NCI-H1694 (cell line): ENCODE results near the gene REEP5.
"Not testable (repeated sequence)": the region's sequence is repeated elsewhere in the genome, so short reads cannot be mapped to it uniquely, and the experiment has no call there.

Experiments used
- DNase-seq: peaks from one replicate; lab custom pipeline; 2025; lab: John Stamatoyannopoulos, UW

Gene REEP5

DNA sequence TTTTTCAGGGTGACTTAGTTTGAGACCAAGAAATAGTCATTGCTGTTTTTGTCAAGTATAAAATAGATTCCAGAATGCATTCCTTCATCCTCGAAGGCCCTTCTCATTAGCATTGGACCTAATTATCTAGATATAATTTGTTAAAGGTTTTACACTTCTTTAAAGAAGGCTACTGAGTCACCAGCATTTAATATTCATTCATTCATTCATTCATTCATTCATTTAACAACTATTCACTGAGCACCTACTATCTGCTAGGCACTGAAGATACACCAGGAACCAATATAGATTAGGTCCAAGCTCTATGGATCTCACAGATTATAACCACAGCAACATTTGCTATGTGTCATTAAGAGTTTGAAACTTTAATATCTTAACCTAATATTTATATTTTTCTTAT lies 11.1 kb upstream of the REEP5 start:
- no peak for DNase-seq

DNA sequence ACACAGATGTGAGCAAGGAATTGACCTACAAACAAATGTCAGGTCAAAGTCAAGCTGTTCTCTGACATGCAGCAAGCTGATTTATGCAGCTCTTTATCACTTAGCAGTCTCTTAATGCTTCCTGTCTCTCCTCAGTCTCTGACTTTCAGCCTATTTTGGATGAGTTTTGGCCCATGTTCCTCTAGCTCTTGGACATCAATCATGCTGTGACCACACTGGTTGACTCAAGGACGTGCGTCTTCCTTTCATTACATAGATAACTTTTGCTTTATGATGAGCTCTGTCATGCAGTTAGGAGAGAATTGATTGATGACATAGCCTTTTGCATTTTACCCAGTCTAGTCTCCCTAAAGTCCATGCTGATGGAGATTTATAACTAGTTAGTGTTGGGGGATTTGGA lies 9.4 kb upstream of the REEP5 start:
- DNase-seq = no peak

DNA sequence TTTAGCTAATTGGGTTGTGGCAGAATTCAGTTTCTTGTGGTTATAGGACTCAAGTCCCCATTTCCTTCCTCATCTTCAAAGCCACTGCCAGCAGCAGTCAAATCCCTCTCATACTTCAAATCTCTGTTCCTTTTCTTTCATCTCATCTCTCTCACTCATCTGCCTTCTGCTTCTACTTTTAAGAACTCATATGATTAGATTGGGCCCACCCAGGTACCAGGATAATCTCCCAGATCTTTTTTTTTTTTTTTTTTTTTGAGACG lies 8.0 kb upstream of the REEP5 start:
- no peak for DNase-seq

DNA sequence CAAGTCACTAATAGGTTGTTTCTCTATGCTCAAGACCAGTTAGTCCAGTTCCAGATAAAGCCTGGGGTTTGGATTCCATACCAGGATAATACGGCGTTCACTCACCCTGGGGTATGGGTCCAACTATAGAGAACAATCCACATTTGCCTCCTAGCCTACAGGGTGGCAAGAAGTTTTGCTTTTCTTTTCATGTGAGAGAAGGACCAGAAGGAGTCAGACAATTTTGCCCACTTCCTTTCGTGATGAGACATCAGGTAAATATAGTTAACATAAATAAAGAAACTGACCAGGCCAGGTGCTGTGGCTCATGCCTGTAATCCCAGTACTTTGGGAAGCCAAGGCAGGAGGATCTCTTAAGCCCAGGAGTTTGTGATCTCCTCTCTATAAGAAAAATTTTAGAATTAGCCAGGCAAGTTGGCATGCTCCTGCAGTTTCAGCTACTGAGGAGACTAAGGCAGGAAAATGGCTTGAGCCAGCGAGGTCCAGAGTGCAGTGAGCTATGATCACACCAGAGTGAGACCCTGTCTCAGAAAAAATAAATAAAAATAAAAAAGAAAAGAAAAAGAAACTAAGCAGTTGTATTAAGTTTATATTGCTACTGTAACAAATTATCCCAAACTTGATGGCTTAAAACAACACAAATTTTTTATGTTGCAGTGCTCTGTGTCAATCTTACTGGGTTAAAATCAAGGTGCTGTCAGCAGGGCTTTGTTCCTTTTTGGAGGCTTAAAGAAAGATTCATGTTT lies 7.5 kb upstream of the REEP5 start:
- DNase-seq = no peak

DNA sequence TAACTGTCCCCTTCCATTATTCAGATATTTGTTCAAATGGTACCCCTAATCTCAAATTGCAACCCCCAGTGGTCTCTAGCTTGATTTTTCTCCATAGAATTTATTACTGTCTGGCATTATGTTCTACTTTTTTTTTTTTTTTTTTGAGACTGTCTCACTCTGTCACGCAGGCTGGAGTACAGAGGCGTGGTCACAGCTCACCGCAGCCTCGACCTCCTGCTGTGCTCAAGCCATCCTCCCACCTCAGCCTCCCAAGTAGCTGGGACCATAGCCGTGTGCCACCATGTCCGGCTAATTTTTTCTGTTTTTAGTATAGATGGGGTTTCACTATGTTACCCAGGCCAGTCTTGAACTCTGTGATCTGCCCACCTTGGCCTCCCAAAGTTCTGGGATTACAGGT lies 2.0 kb upstream of the REEP5 start:
- no peak for DNase-seq

DNA sequence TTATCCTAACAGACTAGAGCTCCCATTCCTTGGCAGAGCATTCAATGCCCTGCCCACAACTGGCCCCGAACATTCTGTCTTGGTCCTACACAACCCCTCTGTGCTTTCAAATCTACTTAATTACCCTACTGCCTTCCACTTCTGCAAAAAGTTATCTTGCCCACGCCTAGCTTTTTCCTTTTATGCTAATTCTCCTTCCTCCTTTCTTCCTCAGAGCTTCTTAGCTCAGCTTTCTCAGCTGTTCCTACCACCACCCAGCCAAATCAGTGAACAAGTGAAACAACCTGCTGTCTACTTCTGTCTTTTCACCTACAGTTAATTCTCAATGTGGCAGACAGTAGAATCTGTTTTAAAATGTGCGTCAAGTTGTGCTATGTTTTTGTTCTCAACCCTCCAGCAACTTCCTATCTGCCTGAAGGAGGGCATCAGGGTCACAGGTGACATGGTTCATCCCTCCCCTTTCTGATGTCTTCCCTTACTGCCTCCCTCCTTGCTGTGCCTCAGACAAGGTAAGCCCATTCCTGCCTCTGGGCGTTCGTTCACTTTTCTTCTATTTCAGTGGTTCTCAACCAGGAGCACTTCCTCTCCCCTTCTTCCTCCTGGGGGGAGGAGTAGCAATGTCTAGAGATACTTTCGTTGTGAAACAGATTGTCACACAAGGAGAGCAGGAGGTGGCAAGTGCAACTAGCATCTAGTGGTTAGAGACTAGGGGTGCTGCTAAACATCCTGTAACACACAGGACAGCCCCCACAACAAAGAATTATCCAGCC lies 1.3 kb upstream of the REEP5 start:
- DNase-seq = no peak

DNA sequence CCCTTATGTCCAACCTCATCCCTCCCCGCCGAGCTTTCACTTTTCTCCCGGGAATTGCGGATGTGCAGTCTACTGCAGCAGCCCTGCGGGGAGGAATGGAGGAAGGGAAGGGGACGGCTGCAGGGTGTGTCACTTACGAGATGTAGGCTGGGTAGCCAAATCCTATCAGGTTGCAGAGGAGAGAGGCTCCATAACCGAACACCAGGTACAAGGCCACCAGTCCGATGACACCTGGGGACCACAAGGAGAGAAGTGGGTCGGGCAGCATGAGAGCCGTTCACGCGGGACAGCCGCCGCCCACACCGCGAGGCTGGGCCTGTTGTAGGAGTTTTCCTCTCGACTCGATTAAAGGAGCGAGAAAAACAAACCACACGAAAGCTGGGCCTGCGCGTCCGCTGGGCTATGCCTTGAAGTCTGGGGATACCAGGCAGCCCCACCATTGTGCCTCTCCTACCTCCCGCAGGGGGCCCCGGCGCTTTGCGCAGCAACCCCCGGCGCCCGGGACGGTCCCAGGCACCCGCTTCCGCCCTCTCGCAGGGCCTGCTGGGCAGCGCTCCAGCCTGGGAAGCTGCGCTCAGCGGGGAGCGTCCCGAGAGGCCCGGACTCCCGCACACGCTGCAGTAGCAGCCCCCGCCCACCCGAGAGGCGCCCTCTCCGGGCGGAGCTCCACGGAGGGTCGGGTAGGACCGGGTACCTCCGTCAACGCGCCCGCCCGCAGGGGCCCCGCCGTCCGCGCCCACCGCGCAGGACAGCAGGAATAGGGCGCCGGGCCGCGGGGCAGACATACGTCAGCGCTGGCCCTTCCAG lies 798 bp downstream of the REEP5 start:
- DNase-seq = peak; percentile 38

DNA sequence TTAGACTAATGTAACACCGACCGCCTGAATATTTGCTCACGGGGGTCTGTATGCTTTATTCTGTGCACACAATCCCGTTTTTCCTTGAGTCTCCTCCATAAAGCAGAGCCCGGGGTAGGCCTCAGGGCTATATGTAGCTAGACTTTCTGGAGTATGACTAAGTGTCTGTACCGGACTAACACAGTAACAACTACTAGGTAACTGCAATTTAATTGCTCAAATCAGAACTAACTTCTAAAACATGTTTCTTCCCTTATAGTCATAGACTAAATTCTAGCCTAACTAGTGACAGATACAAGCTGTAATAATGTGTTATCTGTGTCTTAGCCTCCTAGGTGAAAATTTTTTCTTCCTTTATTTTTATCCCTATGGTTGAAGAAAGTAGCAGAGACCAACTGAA lies 2.1 kb downstream of the REEP5 start:
- DNase-seq = no peak

DNA sequence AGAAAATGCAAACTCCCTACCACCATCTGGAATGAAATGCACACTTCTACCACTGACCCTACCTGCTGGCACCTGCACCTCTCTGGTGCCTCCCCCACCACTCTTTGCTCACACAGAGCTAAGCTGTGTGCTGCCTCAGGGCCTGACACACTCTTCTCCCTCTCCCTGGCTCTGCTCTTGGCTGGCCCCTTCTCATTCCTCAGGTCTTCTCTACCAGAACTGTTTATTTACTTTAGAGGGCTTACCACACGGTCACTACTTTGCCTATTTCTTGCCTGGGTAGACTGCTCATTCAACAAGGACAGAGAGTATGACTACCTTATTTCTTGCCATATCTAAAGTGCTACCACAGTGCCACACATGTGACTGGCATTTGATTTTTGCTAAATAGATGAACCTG lies 3.3 kb downstream of the REEP5 start:
- no peak for DNase-seq

DNA sequence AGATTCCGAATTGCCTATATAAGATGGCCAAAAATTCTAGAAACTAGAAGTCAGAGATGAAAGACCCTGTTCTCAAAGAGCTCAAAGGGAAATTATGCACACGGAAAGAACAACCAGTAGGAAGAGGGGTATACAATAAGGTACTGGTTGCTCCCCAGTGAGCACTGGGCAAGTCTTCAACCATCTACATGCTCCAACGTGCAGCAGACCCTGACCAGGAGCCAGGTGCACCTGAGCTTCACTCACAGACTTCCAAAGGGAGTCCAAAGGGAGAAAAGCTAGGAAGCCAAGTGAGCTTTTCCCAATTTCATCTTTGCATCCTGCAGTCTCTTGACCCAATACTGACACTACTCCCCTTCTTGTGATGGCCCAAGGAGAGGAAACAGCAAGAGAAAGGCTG lies 3.9 kb downstream of the REEP5 start:
- no peak for DNase-seq

DNA sequence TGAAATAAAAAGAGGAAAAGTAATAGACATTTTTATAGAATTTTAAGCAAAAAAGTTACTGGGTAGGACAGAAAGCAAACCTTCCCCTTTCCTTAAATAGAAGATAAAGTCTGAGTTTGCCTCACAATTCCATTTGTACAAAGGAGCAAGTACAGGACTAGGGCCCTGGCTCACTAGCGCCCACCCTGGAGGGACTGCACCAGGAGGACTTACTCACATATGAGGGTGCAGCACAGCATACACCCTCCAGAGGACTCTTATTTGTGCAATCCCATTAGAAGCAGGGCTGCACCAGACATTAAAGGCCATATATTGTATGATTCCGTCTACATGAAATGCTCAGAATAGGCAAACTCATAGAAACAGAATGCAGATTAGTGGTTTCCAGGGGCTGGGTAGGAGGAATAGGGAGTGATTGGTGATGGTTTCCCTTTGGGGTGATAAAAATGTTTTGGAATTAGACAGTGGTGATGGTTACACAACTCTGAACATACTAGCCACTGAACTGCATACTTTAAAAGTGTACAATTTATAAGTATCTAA lies 4.5 kb downstream of the REEP5 start:
- DNase-seq = no peak

DNA sequence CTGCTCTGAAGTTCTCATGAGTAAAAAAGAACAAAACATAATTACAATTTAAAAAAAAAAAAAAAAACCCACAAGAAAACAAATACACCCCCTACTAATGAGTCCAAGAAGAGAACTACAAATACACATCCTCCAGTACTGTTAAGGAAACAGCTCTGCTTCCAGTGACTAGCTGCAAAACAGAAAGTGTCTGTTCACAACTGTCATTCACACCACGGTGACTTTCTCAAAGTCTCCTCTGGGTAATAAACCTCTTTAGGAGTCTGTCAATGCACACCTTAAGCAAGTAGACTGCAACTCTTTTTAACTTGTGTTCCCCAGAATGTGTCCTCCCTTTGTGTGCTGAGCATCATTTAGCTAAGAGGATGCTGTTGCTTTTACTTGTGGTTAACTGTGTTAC lies 6.2 kb downstream of the REEP5 start:
- no peak for DNase-seq

DNA sequence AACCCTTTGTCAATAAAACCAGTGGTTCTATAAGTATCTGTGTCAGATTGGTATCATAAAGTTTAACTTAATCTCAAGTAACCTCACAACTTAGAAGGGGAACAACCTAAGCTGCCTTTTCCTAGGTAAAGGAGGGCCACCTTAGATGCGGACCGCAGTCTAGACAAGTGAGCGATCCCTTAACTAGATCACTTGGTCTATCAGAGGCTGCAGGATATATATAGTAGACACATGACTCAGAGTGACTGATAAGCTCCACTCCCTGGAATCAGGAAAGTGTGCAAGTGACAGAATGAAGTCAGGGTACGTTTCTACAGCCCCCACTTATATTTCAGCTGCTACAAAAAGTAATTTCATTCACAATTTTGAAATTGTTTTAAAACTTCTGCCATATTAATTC lies 7.4 kb downstream of the REEP5 start:
- no peak for DNase-seq

DNA sequence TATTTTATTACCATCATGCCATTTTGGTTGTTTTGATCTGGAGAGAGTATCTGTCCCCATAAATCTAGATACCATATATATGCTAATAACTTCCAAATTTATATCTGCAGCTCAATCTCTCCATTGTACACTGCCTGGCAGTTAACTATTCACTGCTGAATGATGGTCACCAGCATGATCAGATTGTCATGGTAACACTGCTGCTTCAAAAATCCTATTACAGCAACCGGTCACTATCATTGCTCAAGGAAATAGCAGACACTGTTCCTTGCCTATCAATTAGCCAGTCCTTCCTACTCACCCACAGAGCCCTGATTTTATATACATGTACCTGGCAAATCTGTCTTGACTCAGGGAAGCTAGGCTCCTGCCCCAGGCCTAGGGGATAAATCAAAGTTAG lies 11.5 kb downstream of the REEP5 start:
- no peak for DNase-seq

DNA sequence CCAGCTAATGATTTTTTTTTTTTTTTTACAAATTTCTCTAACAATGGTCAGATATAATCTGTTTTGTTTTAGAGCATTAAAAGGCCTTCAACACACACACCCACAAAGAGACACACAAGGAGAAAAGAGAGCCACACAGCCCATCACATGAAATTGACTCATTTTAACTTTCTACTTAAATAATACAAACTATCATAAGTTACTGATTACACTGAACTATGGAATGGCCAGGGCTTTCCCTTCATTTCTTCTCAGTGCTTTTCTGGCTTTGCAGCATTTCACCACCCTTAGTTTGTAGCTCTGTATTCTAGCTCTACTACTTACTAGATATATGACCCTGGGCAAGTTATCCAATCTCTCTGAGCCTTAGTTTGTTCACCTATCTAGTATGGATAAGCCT lies 13.2 kb downstream of the REEP5 start:
- no peak for DNase-seq

DNA sequence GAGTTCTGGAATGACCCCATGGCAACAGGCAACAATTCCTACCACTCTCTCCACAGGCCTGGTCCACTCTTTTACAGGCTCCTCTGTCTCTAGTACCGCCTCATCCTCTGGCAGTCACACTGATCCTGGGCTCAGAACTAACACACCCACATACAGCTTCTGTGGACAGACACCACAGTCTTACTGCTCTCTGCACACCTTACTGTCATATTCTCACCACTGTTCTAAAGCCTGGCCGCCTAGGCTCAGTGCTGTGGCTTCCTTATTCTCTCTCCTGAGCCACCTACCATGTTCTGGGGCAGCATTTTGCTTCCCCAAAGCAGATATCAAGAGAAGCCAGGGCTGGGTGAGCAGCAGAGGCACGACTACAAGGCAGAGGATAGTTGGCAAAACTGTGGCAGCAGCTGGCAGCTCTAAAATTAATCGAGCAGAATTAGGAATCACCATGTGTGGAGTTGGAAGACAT lies 14.8 kb downstream of the REEP5 start:
- peak; percentile 81 for DNase-seq

DNA sequence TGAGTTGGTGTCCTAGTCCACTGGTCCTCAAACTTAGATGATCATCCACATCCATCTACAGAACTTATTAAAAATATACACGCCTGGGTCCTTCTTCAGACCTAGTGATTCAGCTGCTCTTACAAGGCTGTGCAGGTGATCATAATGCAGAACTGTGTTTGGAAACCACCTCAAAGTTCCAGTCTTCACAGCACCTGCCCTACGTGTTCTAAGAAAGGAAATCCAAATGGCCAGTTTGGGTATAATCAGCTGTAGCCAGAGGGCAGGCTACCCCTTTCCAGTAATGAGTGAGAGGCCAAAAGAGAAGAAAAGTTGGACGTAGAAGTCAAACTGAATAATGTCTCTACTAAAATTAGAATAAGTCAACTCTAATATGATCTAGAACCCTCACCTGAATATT lies 15.4 kb downstream of the REEP5 start:
- DNase-seq = no peak

DNA sequence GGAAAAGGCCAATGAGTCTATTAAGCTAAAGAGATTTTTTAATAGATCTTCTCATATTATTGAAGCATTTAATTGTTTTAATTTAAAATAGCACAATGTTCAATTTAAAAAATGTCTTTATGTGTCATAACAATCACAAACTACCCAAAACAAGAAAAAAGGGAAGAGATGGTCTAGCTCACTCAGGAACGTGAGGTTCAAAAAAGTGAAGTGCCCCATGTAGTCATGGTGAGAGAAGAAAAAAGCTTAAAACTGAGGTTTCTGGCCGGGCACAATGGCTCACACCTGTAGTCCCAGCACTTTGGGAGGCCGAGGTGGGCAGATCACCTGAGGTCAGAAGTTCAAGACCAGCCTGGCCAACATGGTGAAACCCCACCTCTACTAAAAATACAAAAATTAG lies 17.0 kb downstream of the REEP5 start:
- DNase-seq = not testable (repeated sequence)

DNA sequence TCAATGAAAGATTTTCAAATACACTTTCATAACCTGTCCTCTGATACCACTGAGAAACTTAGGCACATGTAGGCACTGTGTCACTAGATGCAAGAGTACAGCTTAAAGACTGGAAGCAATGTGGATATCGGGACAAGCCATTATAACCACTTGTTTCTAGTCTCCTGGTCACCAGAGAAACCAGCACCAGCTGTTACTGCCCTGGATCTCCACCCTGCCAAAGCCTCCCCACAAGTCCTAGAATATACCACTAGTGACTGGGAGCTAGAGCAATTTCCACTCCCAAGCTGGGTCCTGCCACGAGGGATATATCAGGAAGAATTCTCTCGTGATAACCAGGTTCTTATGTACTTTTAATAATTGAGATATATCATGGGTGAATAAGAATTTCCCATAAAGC lies 19.5 kb downstream of the REEP5 start:
- no peak for DNase-seq

DNA sequence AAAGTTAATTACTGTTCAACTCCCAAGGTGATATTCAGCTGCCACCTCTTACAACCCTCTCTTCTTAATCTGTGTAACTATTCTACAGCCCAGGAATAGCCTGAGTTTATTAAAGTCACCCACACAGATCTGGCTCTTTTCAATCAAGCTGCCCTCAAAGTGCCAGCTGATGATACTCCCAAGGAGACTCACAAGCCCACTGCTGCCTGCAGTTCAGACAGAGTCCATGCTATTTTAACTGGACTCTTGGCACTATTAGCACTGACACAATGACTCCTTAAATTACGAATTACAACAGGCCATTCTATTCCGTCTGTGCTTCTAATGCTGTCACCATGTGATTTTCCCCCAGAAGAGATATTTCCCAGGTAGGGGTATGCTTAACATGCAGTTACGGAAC lies 26.3 kb downstream of the REEP5 start:
- DNase-seq = no peak

DNA sequence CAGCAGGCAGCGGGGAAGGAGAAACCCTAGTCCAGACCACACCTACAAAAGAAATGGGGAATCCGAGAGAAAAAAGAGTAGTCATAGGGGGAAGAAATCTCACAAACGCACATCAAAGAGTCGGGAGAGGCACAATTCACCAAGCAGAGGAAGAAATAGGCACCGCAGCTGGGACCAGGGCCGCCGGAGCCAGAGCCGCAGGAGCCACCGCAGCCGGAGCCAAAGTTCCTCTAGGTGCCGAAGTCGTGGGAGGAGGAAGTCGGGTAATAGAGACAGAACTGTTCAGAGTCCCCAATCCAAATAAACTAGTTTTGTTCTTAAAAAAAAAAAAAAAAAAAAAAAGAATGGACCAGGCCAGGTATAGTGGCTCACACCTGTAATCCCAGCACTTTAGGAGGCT lies 29.3 kb downstream of the REEP5 start:
- no peak for DNase-seq

DNA sequence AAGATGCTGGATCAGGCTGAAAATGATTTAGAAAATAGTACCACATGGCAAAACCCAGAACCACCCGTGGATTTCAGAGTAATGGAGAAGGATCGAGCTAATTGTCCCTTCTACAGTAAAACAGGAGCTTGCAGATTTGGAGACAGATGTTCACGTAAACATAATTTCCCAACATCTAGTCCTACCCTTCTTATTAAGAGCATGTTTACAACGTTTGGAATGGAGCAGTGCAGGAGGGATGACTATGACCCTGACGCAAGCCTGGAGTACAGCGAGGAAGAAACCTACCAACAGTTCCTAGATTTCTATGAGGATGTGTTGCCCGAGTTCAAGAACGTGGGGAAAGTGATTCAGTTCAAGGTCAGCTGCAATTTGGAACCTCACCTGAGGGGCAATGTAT lies 30.0 kb downstream of the REEP5 start:
- not testable (repeated sequence) for DNase-seq

DNA sequence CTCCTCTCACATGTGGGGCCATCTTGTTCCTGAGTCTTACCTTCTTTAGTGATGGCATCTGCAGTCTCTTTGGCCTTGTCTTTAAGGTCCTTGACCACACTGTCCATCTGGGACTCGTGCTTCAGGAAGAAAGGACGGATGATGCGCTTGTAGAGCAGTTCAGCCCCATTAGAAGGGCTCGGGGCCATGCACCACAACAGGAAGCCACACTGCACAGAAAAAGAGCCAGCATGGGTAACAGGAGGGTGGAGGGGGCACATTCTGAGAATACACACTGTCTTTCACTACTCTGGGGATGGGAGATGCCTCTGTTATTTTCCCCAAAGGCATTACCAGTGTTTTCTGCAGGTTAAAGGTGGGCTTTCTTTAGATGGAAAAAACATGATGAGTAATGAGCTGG lies 35.1 kb downstream of the REEP5 start:
- DNase-seq = no peak
